AG08395 (cell line): ENCODE data around the gene PPEF2.

Experiments
- DNase-seq: peaks from one replicate; pipeline ENCODE4 v3.0.0; 2012; ENCODE audit warnings: mixed read lengths, low spot score

The PPEF2 gene

DNA sequence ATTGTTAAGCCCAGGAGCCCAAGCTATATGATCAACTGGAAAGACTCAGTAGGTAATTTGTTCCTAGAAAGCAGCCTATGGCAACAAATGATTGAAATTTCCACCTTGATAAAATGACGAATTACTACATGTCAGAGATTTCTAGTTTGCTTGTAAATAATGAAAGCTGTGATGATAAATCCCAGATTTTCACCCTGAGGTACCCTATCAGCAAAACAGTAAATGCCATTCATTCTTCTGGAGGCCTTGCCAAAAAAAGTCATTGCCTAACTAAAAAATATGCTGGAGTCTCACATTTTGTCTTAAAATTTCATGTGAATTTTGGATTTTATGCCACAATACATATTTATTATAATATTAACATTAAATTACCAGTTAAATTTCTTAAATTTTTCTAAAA lies 71.3 kb downstream of the PPEF2 start:
- DNase-seq: no peak

DNA sequence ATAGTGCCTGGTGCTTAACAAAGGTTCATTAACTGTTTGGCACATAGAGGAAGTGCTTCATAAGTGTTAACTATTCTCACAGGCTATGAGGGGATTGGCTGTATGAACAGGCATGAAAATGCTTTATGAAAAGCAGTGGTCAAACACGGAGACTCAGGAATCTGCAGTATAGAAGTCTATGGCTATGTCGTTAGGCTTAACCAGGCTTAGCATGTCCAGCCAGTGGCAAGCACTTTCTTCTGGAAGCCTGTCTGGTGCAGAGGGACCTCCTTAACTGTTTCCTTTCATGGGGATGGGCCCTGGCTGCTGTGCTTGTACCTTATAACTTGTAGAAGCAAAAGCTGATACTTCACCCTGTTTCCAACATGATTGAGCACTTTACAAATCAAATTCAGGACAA lies 78.4 kb downstream of the PPEF2 start:
- DNase-seq: no peak

DNA sequence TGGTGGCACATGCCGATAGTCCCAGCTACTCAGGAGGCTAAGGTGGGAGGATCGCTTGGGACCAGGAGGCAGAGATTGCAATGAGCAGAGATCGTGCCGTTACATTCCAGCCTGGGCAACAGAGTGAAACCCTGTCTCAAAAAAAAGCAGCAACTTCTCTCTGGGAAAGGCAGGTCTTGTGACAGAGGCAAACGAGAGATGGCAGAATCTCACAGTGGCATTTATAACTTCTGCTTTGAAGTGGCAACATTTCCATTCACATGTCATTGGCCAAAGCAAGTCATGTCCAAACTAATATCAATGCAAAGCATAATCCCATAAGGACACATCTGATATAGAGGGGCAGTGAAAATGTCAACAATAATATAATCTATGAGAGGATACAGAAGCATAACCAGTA lies 79.8 kb downstream of the PPEF2 start:
- DNase-seq: no peak

DNA sequence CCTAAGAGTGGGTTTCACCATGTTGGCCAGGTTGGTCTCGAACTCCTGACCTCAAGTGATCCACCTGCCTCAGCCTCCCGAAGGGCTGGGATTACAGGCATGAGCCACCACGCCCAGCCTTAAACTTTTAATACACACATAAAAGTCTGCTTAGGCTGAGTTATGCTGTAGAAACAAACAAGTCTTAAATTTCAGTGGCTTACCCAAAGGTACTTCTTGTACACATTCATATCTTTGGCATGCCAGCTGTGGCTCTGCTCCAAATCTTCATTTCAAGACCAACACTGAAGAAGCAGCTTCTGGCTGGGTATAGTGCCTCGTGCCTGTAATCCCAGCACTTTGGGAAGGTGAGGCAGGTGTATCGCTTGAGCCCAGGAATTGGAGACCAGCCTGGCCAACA lies 80.3 kb downstream of the PPEF2 start:
- DNase-seq: no peak

DNA sequence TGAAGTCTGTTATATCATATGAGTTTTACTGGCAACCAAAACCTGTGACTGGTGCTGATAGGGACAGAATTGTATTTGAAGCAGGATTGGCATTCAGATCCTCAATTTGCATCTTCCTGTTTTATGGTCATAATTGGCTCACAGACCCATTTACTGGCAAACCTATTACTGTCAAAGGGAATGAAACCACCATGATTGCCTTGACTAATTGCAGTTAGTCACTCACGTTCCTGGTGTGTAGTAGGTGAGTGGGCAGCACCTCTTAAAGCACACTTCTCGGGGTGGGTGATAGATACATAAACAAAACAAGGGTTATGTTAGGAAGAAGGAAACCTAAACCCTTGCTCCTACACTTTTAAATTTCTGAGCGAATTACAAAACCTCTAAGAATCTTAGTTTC lies 81.0 kb downstream of the PPEF2 start:
- DNase-seq: no peak

DNA sequence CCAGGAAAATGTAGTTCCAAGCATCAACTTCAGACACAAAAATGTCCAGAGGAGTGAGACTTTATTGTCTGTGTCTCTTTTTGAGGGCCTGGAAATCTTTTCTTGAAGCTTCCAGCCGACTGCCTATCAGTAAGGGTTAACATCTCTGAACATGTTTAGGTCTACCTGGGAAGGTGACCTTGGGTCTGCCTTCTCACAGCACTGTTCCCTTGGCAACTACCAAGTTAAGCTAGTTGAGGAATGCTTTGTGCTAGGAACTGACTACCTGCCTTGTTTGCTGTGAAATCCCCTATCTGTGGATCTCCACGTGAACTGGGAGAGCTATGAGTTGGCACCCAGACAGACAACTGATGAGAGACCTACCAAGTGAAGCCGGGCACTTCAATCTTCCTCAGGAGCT lies 81.6 kb downstream of the PPEF2 start:
- no peak for DNase-seq

DNA sequence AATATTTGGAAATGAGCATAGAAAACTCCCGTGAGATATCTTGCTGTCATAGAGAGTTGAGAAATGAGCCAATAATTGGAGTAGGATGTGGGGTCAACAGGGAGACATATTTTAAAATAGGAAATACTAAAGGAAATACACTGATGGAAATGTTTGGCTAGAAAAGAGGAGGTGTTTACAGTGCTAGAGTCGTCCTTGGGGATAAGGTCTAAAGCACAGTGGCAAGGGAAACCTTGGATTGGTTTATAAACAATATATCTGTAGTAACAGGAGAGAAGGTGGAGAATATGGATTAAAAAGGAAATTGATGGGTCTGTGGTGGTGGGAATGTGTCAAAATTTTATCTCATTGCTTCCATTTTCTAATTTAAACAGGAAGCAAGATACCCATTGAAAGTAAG lies 82.1 kb downstream of the PPEF2 start:
- no peak for DNase-seq

DNA sequence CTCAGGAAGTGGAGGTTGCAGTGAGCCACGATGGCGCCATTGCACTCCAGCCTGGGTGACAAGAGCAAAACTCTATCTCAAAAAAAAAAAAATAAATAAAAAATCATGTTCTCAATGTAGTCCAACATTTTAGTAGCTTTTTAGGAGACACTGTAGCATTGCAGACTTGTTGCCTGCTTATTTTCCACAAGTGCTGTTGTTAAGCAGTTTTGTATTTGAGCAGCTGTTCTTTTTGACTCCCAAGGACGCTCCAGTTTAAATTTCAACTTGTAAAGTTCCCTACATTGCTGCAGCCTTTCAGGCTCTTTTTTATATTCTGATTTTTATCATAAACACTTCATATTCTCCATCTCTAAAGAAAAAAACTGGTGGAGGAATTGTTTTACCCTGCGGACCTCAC lies 83.1 kb downstream of the PPEF2 start:
- no peak for DNase-seq

DNA sequence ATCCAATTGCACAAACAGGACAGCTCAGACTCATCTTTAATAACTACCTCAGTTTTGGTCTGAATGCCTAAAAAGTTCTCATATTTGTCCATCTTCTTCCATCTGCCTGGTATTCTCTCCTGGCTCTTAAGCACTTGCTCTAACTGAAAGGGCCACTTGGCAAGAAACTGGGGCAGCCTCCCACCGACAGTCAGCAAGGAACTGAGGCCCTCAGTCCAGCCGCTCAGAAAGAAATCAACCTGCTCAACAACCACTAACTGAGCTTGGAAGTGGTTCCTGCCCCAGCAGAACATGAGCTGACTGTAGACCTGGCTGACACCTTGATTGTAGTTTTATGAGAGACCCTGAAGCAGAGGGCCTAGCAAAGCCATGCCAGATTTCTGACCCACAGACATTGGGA lies 84.4 kb downstream of the PPEF2 start:
- DNase-seq: no peak
